A549 (cell line): Measurements from ENCODE around the gene PEA15.

Source experiments
- CHD2 ChIP-seq: fragments of 150-350 bp; IDR thresholded peaks from 2 replicates; pipeline ENCODE4 v1.6.1; 2014; ENCODE audit warnings: low read length; ENCODE audit not compliant: partially characterized antibody
- CTCF ChIP-seq: fragments of >200 bp; sonication (Bioruptor Twin); formaldehyde crosslinking; IDR thresholded peaks from 3 replicates; pipeline ENCODE4 v1.5.1; 2016
- KDM5A ChIP-seq: fragments of 200-600 bp; sonication (generic); IDR thresholded peaks from 2 replicates; pipeline ENCODE4 v1.6.1; 2016; ENCODE audit warnings: antibody characterized with exemption, mild to moderate bottlenecking
- REST ChIP-seq: fragments of 200-600 bp; sonication (generic); IDR thresholded peaks from 2 replicates; pipeline ENCODE4 v1.6.1; 2016; ENCODE audit warnings: antibody characterized with exemption, mild to moderate bottlenecking, moderate library complexity
- SMC3 ChIP-seq: fragments of >200 bp; sonication (Bioruptor Twin); formaldehyde crosslinking; IDR thresholded peaks from 3 replicates; pipeline ENCODE4 v1.6.1; 2018; ENCODE audit warnings: inconsistent platforms
- ZNF302 ChIP-seq: fragments of 250-450 bp; sonication (Bioruptor Pico); IDR thresholded peaks from 2 replicates; pipeline ENCODE4 v1.9.0; 2021; ENCODE audit warnings: inconsistent platforms, mild to moderate bottlenecking, moderate library complexity

- TF ChIP-seq CTCF: no peak
- no peak for TF ChIP-seq REST
- no peak for TF ChIP-seq SMC3
- TF ChIP-seq ZNF302 (CRISPR knock-in tag): no peak
- no peak for TF ChIP-seq KDM5A
- no peak for TF ChIP-seq CHD2
These were observed 47.2 kb upstream of the PEA15 start for GRCh38 chr1:160158031-160158430.
